ENCODE data around the gene SYCP1.
"Not testable (repeated sequence)": the region's sequence is repeated elsewhere in the genome, so short reads cannot be mapped to it uniquely, and the experiment has no call there.

- TF ChIP-seq CTCF, POLR2A (IDR thresholded peaks at IDR 0.05): not testable (repeated sequence)
Measured at GRCh38 chr1:114915720-114916119, 61.1 kb downstream of the SYCP1 start.
